Measurements from ENCODE around the gene POTEF.
"Not testable (repeated sequence)": the region's sequence is repeated elsewhere in the genome, so short reads cannot be mapped to it uniquely, and the experiment has no call there.

Gene POTEF

DNA sequence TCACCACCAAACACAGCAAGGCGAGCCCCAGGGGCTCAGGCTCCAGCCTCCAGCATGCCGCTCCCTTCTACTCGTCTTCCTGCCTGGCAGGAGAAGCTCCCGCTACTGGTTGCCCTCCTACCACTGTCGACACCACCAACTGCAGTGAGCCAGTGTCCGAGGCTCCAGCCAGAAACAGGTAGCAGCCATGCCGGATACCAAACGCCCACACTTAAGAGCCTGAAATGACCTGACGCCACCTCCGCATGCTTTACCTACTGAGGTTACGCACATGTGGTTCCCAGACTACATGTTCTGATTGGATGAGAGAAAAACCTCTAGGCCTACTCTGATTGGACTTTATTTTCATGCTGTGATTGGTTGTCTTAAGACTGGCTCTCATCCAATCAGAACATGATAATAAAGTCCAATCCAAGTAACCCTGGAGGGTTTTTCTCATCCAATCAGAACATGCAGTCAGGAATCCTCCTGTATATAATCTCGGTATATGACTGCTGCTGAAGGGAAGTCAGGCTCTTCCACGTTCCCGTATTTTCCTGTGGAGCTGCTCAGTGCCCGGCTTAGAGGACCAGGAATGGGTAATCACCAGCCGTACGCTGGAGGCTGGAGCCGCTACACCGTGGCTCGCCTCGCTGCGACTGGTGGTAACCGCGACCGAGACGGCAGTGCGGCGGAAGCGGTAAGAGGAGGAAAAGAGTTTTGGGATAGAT is at the start of gene POTEF:
POTEF (minus strand) TSS at position 103 of the 710 bp plus-strand sequence. CDS start 8,707 bp downstream, outside the sequence.
- not testable (repeated sequence) for DNase-seq

DNA sequence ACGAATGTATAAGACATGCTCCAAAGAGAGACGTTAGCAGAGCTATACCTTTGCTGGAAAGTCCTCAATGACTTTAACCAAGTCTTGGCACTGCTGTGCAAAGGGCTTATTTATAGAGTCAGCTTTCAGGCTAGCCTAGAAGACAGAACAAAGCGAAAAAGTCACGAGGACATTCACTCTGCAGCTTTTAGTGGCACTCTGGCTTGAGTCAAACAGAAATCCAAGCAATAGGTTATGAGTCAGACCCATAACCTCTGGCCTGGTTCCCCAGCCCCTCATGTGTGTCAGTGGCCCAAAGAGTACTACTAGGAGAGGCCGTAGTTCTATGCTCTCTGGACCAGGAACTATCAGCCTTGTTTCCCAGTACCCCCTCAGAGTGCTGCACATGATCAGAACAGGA is 45.8 kb upstream of the POTEF start:
- DNase-seq, result not testable (repeated sequence)

DNA sequence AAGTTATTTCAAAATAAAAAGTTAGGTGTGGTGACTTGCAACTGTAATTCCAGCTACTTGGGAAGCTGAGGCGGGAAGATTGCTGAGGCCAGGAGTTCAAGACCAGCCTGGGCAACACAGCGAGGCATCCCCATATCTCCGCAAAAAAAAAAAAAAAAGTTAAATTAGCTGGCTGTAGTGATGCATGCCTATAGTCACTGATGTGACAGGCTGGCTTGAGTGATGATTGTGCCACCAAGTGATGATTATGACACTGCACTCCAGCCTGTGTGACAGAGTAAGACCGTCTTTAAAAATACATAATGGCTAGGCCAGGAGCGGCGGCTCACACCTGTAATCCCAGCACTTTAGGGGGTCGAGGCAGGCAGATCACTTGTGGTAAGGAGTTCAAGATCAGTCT is 40.9 kb upstream of the POTEF start:
- no peak for DNase-seq

DNA sequence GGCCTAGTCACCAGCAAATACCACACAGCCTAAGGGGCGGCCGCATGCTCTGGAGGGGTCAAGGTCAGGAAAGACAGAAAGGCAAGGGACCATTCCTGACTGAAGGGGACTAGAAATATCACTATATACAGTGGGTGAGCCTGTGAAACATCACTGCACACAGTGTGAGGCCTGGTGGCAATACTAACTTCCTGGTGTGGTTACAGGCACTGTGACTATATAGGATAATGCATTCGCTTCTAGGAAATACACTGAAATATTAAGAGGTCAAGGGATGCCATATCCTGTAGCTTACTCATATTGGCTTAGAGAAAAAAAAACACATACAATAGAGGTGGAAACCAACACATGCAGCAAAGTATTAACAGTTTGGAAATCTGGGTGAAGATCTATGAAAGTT is 40.1 kb upstream of the POTEF start:
- DNase-seq, result not testable (repeated sequence)

DNA sequence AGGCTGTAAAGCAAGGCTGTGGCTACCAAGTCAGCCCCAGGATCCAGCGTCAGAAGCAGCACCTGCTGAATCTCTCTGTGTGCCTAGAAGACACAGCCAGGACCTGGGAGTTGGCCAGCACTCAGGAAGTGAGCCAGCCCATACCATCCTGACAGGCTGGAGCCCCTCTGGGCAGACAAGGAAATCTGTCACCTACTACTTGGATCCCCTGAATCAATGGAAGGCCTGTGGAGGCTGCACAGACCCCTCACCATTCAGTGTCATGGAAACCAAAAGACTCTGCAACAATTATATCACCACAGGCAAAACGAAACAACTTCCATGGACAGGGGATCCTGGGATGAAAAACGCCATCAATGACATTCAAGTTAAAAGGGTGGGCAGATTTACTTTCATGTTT is 37.6 kb upstream of the POTEF start:
- not testable (repeated sequence) for DNase-seq

DNA sequence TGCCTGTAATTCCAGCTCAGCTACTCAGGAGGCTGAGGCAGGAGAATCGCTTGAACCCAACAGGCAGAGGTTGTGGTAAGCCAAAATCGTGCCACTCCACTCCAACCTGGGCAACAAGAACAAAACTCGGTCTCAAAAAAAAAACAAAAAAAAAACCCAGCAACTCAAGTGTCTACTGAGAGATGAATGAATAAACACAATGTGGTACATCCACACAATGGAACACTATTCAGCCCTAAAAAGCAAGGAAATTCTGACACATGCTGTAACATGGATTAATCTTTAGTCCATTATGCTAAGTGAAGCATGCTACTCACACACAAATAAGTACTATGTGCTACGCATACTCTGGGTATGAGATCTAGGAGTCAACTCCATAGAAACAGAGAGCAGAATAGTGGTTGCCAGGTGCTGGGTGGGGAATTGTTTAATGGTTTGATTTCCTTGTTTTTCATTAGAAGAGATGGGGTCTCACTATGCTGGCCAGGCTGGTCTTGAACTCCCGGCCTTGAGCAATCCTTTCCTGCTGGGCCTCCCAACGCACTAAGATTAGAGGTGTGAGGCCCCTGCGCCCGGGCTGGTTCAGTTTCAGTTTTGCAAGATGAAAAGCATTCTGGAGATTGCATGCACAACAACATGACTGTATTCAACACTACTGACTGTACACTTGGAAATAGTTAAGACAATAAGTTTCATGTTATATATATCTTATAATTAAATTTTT is 36.4 kb upstream of the POTEF start:
- DNase-seq, result no peak

DNA sequence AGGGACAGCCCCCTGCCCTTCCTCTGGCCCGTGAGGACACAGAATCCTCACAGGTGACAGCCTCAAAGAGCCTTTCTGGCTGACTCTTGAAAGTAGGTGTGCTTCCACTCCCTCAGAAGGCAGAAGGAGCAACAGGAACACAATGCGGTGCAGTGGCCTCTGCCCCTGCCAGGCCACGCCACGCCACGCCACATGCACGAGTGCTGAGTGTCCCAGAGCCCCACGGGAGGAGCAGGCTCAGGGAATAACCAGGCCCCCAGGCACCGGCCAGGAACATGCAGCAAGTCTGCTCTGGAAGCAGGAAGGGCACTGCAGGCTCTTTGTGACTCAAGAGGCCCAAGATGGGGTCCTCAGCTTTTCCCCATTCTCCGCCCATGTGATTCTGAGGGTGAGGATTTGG is 33.9 kb upstream of the POTEF start:
- no peak for DNase-seq

DNA sequence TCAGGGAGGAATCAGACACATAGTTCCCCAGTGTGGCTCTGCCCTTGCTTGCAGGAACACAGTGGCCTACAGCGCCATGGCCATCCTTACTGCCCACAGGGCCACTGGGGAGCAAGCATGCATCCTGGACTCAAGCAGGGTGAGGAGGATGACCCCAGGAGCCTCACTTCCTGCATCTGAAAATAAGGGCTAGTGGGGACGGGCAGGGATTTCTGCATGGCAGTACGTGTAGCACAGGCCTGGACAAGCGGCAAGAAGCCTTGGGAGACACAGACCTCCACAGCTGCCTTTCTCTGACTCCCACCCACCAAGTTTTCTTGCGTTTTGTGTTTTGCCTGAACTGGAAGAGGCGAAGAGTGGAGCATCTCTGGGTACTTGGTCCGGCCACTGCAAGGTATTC is 33.5 kb upstream of the POTEF start:
- not testable (repeated sequence) for DNase-seq

DNA sequence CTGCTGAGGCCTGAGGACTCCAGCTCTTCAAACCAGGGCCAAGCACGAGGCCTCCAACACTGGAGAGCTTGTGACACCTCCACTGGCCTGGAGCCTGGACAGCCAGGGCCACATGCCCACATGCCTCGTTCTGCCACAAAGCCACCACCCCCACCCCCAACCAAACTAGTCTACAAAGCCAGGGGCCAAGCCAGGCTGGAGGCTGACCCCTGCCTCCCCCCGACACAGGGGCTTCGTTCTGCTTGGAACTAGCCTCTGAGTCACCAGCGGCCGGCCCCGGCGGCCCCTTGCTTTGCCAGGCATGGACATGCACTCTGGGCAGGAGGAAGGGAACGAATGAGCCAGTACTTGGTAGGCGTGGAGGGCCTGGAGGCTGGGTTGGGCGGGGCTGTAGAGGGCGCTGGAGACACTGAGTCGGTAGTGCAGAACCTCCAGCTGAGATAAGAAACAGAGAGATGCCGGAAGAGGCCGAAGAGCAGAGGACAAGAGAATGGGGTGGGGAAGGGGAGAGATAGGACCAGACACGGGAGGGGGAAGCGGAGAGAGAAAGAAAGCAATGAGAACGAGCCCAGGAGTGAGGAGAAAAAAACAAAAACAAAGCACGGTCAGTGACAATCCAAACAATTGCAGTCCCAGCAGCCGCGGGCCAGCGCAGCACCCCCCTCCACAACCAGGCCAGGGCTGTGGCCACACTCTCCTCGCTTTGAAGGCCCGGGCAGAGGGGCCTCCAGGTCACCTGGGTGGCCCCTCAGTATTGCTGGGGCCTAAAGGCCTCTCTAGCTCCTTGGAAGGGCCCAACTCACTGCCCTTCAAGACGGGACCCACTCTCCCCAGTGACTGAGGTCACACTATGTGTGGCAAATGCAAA is 32.0 kb upstream of the POTEF start:
- DNase-seq, result not testable (repeated sequence)

DNA sequence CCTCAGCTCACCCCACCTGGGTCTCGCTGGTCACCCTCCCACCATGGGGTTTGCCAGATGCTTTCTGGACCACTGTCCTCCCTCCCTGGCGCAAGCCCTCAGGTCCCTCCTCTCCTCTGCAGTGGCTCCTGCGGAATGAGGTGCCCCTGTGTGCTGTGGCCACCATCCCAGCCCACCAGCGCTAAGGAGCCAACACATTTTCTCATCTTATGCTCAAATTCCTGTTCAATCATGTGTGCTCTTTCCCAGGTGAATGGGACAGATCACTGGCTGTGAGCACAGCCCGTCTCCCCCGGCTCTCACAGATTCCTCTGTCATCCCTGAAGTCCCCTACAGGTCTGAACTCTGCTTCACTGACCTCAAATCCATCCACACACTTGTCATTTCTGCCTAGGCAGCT is 31.1 kb upstream of the POTEF start:
- no peak for DNase-seq

DNA sequence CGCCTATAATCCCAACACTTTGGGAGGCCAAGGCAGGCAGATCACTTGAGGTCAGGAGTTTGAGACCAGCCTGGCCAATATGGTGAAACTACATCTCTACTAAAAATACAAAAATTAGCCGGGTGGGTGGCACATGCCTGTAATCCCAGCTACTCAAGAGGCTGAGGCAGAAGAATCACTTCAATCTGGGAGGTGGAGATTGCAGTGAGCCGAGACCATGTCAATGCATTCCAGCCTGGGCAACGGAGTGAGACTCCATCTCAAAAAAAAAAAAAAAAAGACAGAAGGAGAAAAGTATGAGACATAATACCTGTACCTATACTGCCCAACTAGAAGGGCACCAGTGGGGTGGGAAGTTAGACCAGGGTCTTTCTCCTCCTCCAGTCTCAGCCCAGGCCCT is 30.4 kb upstream of the POTEF start:
- DNase-seq, result not testable (repeated sequence)

DNA sequence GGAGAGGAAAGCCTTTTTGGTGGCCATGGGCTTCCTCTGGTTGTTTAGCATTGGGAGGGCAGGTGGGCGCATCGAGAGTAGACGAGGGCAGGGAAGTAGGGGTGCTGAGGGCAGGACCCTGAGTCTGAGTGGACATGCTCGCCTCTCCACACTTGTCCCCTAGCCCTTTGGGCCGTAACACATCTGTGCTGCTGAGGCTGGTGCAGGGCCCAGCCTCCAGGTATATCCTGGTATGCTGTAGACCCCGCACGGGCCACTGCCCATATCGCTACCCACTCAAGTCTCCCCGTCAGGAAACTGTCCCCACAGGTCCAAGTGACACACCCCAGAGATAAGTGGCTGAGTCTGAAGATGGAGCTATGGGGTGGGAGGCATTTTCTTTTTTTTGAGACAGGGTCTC is 29.6 kb upstream of the POTEF start:
- no peak for DNase-seq

DNA sequence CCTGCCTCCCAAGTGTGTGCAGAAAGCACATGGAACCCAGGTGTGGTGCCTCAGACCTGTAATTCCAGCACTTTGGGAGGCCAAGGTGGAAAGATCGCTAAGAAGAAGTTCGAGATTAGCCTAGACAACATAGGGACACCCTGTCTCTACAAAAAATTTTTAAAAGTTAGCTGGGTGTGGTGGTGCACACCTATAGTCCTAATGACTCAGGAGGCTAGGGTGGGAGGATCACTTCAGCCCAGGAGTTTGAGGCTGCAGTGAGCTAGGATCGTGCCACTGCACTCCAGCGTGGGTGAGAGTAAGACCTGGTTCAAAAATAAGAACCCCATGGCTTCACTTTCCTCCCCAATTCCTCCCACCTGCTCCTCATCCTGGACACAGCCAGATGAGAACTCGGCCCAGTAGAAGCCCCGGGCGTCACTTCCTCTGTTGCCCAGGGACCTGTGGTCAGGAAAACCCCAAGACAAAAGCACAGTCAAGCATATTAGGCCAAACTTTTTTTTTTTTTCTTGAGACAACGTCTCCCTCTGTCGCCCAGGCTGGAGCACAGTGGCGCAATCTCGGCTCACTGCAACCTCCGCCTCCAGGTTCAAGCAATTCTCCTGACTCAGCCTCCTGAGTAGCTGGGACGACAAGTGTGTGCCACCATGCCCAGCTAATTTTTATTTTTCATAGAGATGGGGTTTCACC is 28.9 kb upstream of the POTEF start:
- DNase-seq, result not testable (repeated sequence)

DNA sequence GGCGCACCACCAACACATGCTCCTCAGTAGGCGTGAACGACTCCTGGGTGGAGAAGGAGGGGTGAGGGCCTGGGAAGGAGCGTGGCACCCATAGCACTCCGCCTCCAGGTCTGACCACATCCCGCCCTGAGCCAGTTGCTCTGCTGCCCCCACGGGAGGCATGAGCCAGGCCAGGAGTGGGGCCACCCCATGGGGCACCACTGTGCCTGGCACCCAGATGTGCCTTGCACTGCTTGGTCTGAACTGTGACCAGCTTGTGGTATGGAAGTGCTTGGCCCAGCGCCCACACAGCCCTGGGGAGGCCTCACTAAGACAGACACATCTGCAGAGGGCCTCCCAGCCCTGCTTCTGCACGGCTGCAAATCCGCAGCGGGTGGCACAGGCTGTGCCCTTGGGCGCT is 28.3 kb upstream of the POTEF start:
- DNase-seq, result peak; percentile 21

DNA sequence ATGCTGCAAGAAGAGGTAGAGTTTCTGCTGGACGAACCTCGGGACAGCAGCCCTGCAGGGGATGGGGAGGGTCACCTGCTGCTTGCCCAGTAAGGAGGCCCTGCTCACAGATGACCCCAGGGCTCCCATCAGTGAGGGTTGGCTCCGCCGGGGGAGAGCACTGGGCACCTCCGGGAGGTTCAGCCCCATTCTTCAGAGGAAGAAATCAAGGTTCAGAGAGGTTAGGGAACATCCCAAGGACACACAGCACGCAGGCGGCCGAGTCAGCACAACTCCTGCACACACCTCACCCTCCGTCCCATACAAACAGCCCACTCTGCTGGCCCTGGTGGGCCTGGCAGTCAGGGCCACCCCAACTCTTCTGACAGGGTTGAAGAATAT is 27.6 kb upstream of the POTEF start:
- DNase-seq, result no peak

DNA sequence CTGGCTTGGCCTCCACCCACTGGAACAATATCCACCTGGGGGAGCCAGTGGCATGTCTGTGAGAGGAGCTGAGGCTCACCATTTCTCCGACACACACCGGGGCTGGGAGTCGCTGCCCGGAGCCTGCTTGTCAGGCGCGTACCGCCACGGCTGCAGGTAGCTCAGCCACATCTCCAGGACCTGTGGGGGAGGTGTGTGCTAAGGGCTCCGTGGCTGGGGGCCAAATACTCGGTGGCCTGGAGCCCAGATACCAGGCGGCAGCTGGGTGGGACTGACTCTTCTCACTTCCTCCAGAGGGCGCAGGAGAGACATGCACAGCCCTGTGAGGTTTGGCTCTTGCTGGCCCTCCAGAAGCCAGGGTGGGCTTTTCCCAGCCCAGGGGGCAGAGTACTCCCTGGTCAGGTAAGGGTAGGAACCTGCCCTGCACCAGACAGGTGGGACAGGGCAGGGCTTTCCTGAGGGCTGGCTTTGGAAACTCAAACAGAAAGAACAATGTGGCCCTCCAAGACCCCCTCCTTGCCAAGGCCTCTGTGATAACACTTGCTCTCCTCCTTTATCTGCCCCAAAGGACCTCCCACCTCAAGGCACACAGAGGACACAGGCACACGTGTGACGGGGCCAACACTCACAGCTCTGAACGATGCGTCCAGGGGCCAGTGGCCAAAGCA is 27.1 kb upstream of the POTEF start:
- DNase-seq, result peak; percentile 81

DNA sequence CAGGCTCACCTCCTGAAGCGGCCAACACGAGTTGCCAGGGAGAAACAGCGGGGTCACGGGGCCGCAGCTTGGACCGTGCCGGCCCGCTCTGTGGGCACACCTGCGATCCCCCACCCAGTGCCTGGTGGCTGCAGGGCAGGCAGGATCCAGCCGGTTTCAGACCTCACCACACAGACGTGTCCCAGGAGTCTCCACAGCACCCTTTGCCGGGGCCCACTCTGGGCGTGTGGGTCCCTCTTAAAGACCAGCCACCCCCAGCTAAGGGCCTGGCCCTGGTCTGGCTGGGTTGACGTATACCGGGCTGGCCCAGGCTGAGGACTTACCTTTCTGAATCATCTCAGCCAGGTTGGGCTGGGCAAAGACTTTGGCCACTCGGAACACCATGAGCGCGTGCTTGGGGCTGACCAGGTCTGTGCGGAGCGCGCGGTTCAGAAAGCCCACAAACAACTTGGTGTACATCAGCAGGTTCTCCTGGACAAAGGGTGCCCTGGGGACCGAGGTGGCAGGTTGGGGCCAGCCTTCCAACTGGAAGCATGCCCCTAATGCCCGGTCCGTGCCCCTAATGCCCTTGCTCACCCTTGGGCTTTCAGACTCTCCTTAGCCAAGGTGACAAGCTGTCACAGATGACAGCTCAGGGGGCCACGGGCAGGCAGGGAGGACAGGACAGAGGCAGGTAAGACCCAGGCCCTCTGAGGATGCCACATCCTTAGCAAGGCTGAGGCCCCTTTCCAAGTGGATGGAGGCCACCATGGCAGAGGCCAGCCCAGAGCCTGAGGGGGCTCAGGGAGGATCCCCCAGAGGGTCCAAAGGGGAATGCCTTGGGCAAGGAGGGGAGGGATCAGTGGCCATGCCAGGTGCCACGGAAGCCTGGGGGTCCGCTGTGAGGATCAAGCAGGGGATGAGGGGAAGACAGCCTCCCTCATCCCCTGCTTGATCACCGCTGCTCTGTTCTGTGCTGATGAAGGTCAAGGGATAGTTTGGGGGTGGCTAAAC is 26.0 kb upstream of the POTEF start:
- DNase-seq, result no peak

DNA sequence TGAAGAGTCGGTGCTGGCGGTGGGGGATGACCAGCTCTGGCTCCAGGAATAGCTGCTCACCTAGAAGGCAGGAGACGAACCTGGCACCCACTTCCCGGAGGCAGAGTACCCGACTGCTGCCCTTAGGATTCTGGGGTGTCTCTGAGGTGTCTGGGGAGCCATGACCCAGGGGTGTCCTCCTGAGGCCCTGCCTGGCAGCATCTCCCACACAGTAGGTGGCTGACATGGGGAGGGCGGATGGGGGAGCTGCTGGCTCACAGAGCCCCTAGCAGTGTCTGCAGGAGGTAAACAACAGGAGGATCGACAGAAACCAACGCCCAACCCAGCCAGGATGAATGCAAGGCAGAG is 25.4 kb upstream of the POTEF start:
- DNase-seq, result not testable (repeated sequence)

DNA sequence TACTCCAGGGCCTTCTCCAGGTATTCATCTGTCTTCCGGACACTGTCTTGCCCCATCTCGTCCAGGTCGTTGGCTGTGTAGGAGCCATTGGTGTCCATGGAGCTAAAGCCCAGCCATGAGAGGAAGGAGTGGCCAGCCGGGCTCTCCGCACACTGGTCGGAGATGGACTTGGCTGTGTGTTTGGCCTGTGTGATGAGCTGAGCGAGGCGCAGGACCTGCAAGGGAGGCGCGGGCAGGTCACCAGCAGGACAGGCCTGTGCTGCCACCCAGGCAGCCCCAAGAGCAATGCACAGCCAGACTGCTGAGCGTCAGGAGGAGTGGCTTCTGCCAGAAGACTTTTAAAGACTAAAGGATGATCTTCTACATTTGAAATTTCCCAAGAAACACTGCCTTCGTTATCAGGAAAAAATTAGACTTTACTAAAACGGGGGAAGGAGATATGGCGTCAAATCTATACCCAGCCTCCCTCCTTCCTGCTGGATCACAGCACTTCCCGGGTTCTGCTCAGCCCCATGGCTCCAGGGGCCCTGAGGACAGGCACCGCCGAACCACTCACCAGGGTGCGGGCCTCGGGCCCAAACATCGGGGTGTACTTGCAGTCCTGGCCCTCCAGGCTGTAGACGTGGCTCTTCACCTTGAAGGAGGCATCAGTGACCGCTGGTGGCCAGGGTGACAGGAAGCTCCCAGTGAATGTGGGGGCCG is 24.9 kb upstream of the POTEF start:
- DNase-seq, result not testable (repeated sequence)

DNA sequence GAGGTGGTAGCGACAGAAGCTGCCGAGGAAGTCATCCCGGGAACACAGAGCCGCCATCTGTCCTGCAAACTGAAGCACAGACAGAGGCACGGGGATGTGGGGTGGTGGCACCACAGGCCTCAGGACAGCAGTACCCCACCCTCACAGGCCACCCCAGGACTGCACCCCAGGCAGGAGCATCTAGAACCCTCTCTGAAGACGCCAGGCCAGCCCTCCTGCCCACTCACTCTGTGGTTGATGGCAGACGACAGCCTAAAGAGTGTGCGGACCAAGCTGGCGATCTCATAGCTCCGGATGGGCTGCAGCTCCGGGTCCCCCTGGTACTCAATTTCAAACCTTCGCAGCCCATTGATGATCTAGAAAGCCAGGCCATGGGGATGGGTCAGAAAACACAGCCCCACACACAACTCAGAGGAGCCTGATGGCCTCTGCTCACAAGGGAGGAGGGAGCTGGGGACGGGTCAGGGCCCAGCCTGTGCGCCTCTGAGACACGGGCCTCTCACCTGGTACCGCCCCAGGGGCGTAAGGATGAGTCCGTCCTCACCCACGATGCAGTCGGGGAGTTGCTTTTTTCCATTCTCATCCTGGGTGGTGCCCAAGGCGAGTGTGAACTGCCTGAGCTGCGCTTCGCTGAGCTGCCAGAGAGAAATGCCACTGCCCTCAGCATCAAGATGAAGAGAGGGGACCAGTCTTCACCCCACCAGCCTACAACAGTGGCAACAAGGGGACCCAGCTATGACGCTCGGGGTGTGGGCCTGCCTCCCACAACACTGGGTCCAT is 24.0 kb upstream of the POTEF start:
- DNase-seq, result no peak
